ENCODE results near the gene HIPK2.

Gene HIPK2

DNA sequence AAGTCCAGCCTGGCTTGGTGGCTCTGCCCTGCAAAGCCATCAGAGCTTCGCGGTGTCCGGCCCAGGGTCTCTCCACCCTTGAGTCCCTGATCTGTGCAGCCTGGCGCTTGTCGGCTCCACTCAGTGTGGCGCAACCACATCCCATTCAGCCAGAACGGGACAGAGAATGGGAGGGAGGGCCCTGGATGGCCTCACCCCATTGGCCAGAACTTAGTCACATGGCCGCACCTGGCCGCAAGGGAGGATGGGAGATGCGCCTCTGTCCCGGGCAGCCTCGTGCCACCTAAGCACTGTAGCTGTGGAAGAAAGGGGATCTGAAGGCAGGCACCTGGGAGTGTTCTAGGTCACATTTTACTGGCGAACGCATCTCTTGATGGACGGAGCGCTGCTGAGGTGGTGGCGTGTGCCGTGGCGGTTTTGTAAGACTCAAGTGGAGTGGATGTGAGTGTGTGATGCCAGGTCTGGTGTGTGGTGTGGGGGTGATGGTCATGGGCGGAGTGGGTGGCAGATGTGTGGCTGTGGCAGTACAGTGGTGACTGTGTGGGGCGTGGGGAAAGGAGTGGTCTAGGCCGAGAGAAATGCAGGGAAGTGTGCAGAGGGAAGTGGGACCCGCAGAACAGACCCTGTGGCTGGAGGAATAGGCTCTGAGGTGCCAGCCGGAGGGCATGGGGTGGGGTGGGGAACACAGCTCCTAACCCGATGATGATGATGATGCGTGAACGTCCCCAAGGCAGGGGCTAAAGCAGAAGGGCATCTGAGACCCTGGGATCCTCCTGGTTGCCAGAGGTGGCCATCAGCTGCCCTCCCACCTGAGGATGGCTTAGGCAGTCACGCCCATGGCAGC is 235.3 kb downstream of the HIPK2 start:
- no peak overlapping the region for H3K56ac ChIP-seq (ENCODE audit: low read length)
- no peak overlapping the region for H3K4ac ChIP-seq (ENCODE audit: low read depth, low read length)
- no peaks in the 10 kb centered on the region for H3K27me3 ChIP-seq (ENCODE audit: insufficient read depth, low read length, poor library complexity)
- H3K4me3 ChIP-seq (ENCODE audit: low read length): no peak overlapping the region
- H3K23ac ChIP-seq (ENCODE audit: low read length): no peak overlapping the region
- no peaks in the 10 kb centered on the region for H3K79me2 ChIP-seq (ENCODE audit: control insufficient read depth, insufficient read depth, low read length)
- H2BK15ac ChIP-seq (replicated peaks; ENCODE audit: low read depth): no peak overlapping the region
- H3K4me1 ChIP-seq (ENCODE audit: control insufficient read depth, low read depth, low read length): no peaks in the 10 kb centered on the region
- H3K79me1 ChIP-seq (ENCODE audit: low read length): no peaks in the 10 kb centered on the region
- H3K9ac ChIP-seq (ENCODE audit: low read length): no peak overlapping the region
- H2AK5ac ChIP-seq (ENCODE audit: low read length): no peak overlapping the region
- no peak overlapping the region for H3K18ac ChIP-seq (ENCODE audit: low read length)
- no peak for DNase-seq
- H4K8ac ChIP-seq (ENCODE audit: low read depth, low read length): no peak overlapping the region
- H3K27ac ChIP-seq (ENCODE audit: low read depth, low read length): no peak overlapping the region
- WGBS (ENCODE audit: extremely low coverage, insufficient coverage, low lambda C conversion rate): no CpG with 5 or more reads among the region's 28 CpGs
- H3K4me2 ChIP-seq (ENCODE audit: low read length): no peak overlapping the region
- no peak overlapping the region for H2BK5ac ChIP-seq (ENCODE audit: low read length)
- H3K36me3 ChIP-seq (ENCODE audit: control insufficient read depth, insufficient read depth, low read length): no peaks in the 10 kb centered on the region
- no peak overlapping the region for H4K5ac ChIP-seq (ENCODE audit: low read length)
- no peak overlapping the region for H2BK120ac ChIP-seq (ENCODE audit: low read depth, low read length)

DNA sequence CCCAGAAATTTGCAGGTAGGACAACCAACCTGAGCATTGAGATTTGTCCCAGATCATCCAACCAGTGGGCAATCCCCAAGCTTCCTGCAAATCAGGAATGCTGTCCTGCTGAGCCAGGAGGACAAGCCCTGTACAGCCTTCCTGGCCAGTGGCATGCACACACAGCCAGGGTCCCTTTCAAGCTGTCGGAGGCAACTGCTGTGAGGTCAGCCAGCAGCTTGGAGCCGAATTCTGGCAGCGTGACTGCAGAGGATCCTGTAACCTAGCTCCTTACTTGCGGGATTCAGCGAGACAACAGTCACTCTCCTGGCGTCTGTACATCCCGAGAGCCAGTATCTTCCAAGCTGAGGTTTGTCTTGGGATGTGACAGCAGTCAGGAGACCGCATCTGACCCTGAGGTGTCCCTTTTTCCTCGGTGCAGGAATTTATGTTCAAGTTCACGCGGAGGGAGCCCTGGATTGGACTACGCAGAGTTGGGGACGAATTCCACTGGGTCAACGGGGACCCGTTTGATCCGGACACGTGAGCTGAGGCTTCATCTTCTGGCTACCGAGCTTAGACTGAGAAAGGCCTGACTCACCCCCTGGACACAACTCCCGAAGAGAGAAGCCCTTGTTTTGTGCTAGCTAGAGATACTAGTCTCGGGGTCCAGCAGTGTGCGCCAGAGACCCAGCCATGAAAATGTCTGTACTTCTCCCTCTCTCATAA is 236.0 kb downstream of the HIPK2 start:
- no peak overlapping the region for H4K8ac ChIP-seq (ENCODE audit: low read depth, low read length)
- no peak overlapping the region for H2AK5ac ChIP-seq (ENCODE audit: low read length)
- no peak overlapping the region for H3K4ac ChIP-seq (ENCODE audit: low read depth, low read length)
- peak overlapping the region; percentile 15 for H3K56ac ChIP-seq (ENCODE audit: low read length)
- H2BK5ac ChIP-seq (ENCODE audit: low read length): no peak overlapping the region
- H3K36me3 ChIP-seq (ENCODE audit: control insufficient read depth, insufficient read depth, low read length): no peaks in the 10 kb centered on the region
- peak; percentile 45 for DNase-seq
- no peak overlapping the region for H3K18ac ChIP-seq (ENCODE audit: low read length)
- no peaks in the 10 kb centered on the region for H3K4me1 ChIP-seq (ENCODE audit: control insufficient read depth, low read depth, low read length)
- no peaks in the 10 kb centered on the region for H3K27me3 ChIP-seq (ENCODE audit: insufficient read depth, low read length, poor library complexity)
- H3K4me2 ChIP-seq (ENCODE audit: low read length): no peak overlapping the region
- H3K79me2 ChIP-seq (ENCODE audit: control insufficient read depth, insufficient read depth, low read length): no peaks in the 10 kb centered on the region
- no peaks in the 10 kb centered on the region for H3K79me1 ChIP-seq (ENCODE audit: low read length)
- H3K27ac ChIP-seq (ENCODE audit: low read depth, low read length): no peak overlapping the region
- no CpG with 5 or more reads among the region's 21 CpGs for WGBS (ENCODE audit: extremely low coverage, insufficient coverage, low lambda C conversion rate)
- no peak overlapping the region for H3K9ac ChIP-seq (ENCODE audit: low read length)
- no peak overlapping the region for H3K4me3 ChIP-seq (ENCODE audit: low read length)
- H2BK120ac ChIP-seq (ENCODE audit: low read depth, low read length): no peak overlapping the region
- no peak overlapping the region for H2BK15ac ChIP-seq (replicated peaks; ENCODE audit: low read depth)
- no peak overlapping the region for H3K23ac ChIP-seq (ENCODE audit: low read length)
- H4K5ac ChIP-seq (ENCODE audit: low read length): no peak overlapping the region

DNA sequence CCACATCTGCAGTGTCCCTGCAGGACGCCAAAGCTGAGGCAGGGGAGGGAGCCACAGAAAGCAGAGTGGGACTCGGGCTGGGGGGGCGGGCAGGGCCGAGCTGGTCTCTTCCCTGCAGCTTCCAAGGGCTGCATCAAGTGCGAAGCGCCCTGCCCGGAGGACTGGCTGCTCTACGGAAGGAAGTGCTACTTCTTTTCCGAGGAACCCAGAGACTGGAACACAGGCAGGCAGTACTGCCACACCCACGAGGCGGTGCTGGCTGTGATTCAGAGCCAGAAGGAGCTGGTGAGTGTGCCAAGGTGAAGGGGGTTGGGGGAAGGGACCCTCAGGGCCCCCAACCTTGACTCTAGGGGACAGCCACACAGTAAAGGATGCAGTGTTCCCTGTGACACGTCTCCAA is 237.6 kb downstream of the HIPK2 start:
- H3K56ac ChIP-seq (ENCODE audit: low read length): no peak overlapping the region
- H3K4me2 ChIP-seq (ENCODE audit: low read length): no peak overlapping the region
- H3K79me2 ChIP-seq (ENCODE audit: control insufficient read depth, insufficient read depth, low read length): no peaks in the 10 kb centered on the region
- no peak overlapping the region for H2BK5ac ChIP-seq (ENCODE audit: low read length)
- H4K8ac ChIP-seq (ENCODE audit: low read depth, low read length): no peak overlapping the region
- H3K79me1 ChIP-seq (ENCODE audit: low read length): no peaks in the 10 kb centered on the region
- no peak overlapping the region for H4K5ac ChIP-seq (ENCODE audit: low read length)
- H2BK120ac ChIP-seq (ENCODE audit: low read depth, low read length): no peak overlapping the region
- no peak overlapping the region for H2AK5ac ChIP-seq (ENCODE audit: low read length)
- H3K27me3 ChIP-seq (ENCODE audit: insufficient read depth, low read length, poor library complexity): no peaks in the 10 kb centered on the region
- H3K23ac ChIP-seq (ENCODE audit: low read length): no peak overlapping the region
- H3K4me3 ChIP-seq (ENCODE audit: low read length): no peak overlapping the region
- no peak overlapping the region for H3K9ac ChIP-seq (ENCODE audit: low read length)
- H2BK15ac ChIP-seq (replicated peaks; ENCODE audit: low read depth): no peak overlapping the region
- H3K4me1 ChIP-seq (ENCODE audit: control insufficient read depth, low read depth, low read length): no peaks in the 10 kb centered on the region
- DNase-seq: no peak
- H3K4ac ChIP-seq (ENCODE audit: low read depth, low read length): no peak overlapping the region
- no peaks in the 10 kb centered on the region for H3K36me3 ChIP-seq (ENCODE audit: control insufficient read depth, insufficient read depth, low read length)
- no CpG with 5 or more reads among the region's 12 CpGs for WGBS (ENCODE audit: extremely low coverage, insufficient coverage, low lambda C conversion rate)
- no peak overlapping the region for H3K27ac ChIP-seq (ENCODE audit: low read depth, low read length)
- no peak overlapping the region for H3K18ac ChIP-seq (ENCODE audit: low read length)

DNA sequence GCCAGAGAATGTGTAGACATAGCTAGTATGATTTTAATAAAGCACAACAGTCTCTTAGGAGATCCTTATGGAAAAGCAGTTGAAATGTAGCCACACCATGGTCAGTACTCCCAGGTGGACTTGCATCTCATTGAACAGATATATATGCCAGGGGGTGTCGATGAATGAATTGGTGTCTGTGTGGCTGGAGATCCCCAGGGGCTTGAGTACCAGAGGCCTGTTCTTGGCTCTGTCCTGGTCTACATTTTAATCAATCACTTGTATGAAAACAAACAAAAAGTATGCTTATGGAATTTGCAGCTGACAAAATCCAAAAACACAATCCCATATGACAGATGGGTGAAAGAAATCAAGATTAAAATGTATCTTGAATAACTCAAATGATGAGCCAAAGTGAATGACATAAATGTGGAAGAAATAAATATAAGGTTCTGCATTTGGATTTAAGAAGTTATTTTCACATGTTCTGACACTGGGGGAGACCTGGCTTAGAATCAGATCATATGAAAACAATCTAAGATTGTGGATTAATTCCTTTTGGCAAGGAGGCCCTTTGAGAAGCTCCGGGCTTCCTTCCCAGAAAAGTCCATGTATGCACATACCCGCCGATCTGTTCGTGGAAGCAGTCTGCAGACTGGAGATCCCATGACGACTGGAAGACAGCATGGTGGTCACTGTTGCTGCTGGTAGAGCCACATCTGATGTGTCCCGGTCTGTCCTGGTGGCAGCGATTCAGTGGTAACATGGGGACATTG is 238.7 kb downstream of the HIPK2 start:
- Histone ChIP-seq H3K36me3 (ENCODE audit: control insufficient read depth, insufficient read depth, low read length) (no peaks in the 10 kb centered on the region), H3K27ac (ENCODE audit: low read depth, low read length) (no peak overlapping the region), H3K4ac (ENCODE audit: low read depth, low read length) (no peak overlapping the region), H3K4me3 (ENCODE audit: low read length) (no peak overlapping the region), H2AK5ac (ENCODE audit: low read length) (no peak overlapping the region), H2BK15ac (replicated peaks; ENCODE audit: low read depth) (no peak overlapping the region), H4K5ac (ENCODE audit: low read length) (no peak overlapping the region), H3K27me3 (ENCODE audit: insufficient read depth, low read length, poor library complexity) (no peaks in the 10 kb centered on the region), H2BK5ac (ENCODE audit: low read length) (no peak overlapping the region), H4K8ac (ENCODE audit: low read depth, low read length) (no peak overlapping the region), H3K9ac (ENCODE audit: low read length) (no peak overlapping the region), H3K79me1 (ENCODE audit: low read length) (no peaks in the 10 kb centered on the region), H3K4me1 (ENCODE audit: control insufficient read depth, low read depth, low read length) (no peaks in the 10 kb centered on the region), H3K79me2 (ENCODE audit: control insufficient read depth, insufficient read depth, low read length) (no peaks in the 10 kb centered on the region), H3K23ac (ENCODE audit: low read length) (no peak overlapping the region), H3K18ac (ENCODE audit: low read length) (no peak overlapping the region), H2BK120ac (ENCODE audit: low read depth, low read length) (no peak overlapping the region), H3K4me2 (ENCODE audit: low read length) (no peak overlapping the region), H3K56ac (ENCODE audit: low read length) (no peak overlapping the region)
- DNase-seq: no peak
- WGBS (ENCODE audit: extremely low coverage, insufficient coverage, low lambda C conversion rate): no CpG with 5 or more reads among the region's 8 CpGs

DNA sequence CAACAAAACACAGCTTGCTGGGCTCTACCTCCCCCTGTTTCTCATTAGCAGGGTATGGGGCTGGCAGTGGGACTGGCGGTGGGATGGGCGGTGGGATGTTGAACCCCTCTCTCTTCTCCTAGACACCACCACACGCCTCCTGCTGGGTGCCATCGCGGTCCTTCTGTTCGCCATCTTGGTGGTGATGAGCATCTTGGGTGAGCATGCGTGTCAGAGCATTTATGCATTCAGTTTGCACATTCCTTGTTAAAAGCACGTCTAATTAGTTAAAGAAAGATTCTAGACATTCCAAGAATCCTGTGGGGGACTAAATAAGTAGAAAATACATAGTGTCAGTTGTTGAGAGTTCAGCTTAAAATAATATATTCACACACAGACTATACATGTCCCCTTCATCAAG is 241.6 kb downstream of the HIPK2 start:
- H4K5ac ChIP-seq (ENCODE audit: low read length): no peak overlapping the region
- no CpG with 5 or more reads among the region's 8 CpGs for WGBS (ENCODE audit: extremely low coverage, insufficient coverage, low lambda C conversion rate)
- no peak overlapping the region for H3K27ac ChIP-seq (ENCODE audit: low read depth, low read length)
- H4K8ac ChIP-seq (ENCODE audit: low read depth, low read length): no peak overlapping the region
- no peak overlapping the region for H3K4ac ChIP-seq (ENCODE audit: low read depth, low read length)
- no peak overlapping the region for H3K4me2 ChIP-seq (ENCODE audit: low read length)
- H3K18ac ChIP-seq (ENCODE audit: low read length): no peak overlapping the region
- no peaks in the 10 kb centered on the region for H3K4me1 ChIP-seq (ENCODE audit: control insufficient read depth, low read depth, low read length)
- no peak overlapping the region for H2BK120ac ChIP-seq (ENCODE audit: low read depth, low read length)
- H3K56ac ChIP-seq (ENCODE audit: low read length): no peak overlapping the region
- no peaks in the 10 kb centered on the region for H3K36me3 ChIP-seq (ENCODE audit: control insufficient read depth, insufficient read depth, low read length)
- H3K4me3 ChIP-seq (ENCODE audit: low read length): no peak overlapping the region
- no peak overlapping the region for H2BK5ac ChIP-seq (ENCODE audit: low read length)
- H3K79me1 ChIP-seq (ENCODE audit: low read length): no peaks in the 10 kb centered on the region
- H2BK15ac ChIP-seq (replicated peaks; ENCODE audit: low read depth): no peak overlapping the region
- DNase-seq: no peak
- no peak overlapping the region for H3K23ac ChIP-seq (ENCODE audit: low read length)
- no peak overlapping the region for H2AK5ac ChIP-seq (ENCODE audit: low read length)
- no peak overlapping the region for H3K9ac ChIP-seq (ENCODE audit: low read length)
- no peaks in the 10 kb centered on the region for H3K79me2 ChIP-seq (ENCODE audit: control insufficient read depth, insufficient read depth, low read length)
- no peaks in the 10 kb centered on the region for H3K27me3 ChIP-seq (ENCODE audit: insufficient read depth, low read length, poor library complexity)
